Right ventricle myocardium superior (tissue), 1 donor: ENCODE measurements around the gene HERC3. TPM values are rescaled to one million over a fixed set of nuclear protein-coding genes. Genes with fewer than 3 reads are reported as not detected.

Experiments used
- ATAC-seq: fragments of 200-7000 bp; cut with Tn5 transposase; one replicate; pipeline ENCODE4 v1.9.1; 2020; ENCODE audit warnings: mild to moderate bottlenecking; ENCODE audit not compliant: poor library complexity
- DNase-seq: peaks from one replicate; pipeline ENCODE4 v3.0.0-alpha.2; 2020
- intact Hi-C: fragments of 100-400 bp; cut with DNase I; formaldehyde crosslinking; loops from one replicate; pipeline ENCODE4 v1.11.2; 2022
- total RNA-seq: library from RNA; stranded (reverse); fragmentation: NEBNext Ultra II Directional; extraction: Animal tissue kit (Norgen Biotek cat#: 25700); gene quantifications from one replicate; pipeline ENCODE4 v1.2.1, GENCODE V29; 2021
- donor health status: DM: no; HTN: yes; CAD: no; lungs with severe emphysema.

HERC3 gene
- total RNA-seq, 1 donor from 2014 or later: 49.7 TPM

- no peak for DNase-seq
- ATAC-seq: no peak
- intact Hi-C loops: no loop called here
Measured at GRCh38 chr4:88730811-88731210, 138.5 kb downstream of the HERC3 start.

GRCh38 chr4:88731381-88731780 lies 139.1 kb downstream of the HERC3 start:
- ATAC-seq (no peak), DNase-seq (no peak)
- intact Hi-C loops: no loop called here

DNA sequence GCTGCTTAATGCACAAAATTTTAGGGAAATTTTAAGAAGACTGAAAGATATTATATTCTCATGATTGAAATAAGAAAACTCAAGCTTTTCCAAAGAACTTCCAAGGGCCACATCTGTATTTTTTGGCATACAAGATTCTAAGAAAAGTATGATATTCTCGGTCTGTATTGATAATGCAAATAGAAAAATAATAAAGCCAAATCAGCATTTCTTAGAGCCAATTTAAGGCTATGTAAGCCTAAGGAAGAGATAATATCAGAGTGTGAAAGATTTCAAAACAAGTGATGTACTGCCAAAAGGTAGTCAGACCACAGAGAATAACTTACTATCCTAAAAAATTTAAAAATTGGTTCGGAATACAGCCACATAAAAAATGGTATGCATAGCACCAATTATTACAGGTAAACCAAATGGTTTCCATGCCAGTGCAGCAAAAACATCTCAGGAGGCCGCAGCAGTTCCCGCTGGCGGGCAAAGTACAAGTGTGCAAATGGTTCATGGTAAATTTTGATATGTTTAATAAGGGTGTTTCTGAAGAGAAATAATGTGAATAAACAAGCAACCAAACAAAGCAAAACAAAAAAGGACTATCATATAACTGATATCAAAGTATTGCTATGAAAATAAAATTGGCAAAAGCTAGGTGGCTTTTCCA lies 140.6 kb downstream of the HERC3 start:
- intact Hi-C loops: no loop called here
- DNase-seq: no peak
- no peak for ATAC-seq

- intact Hi-C loops: no loop called here
- ATAC-seq: peak; percentile 6
- no peak for DNase-seq
Measured at GRCh38 chr4:88734403-88734949, 142.2 kb downstream of the HERC3 start.

- DNase-seq (no peak), ATAC-seq (peak; percentile 73)
- intact Hi-C loops: no loop called here
Measured at GRCh38 chr4:88735564-88735963, 143.3 kb downstream of the HERC3 start.

DNA sequence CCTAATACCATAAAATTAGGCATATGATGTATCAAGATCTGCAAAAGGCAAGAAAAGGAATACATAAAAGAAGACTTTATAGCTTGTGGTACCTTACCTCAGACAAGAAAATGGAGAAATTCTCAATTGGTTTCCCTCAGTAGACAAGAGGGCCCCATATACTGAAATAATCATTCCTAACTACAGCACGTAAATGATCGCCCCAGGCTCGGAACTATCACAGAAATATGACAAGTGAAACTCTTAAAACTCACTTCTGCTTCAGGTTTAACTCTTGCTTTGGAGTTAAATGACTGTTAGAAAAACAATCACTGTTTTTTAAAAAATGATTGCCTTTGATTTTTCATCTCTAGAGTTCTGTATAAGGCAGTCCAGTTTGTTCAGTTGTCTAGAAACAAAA lies 144.0 kb downstream of the HERC3 start:
- intact Hi-C loops: no loop called here
- DNase-seq: no peak
- ATAC-seq: no peak

DNA sequence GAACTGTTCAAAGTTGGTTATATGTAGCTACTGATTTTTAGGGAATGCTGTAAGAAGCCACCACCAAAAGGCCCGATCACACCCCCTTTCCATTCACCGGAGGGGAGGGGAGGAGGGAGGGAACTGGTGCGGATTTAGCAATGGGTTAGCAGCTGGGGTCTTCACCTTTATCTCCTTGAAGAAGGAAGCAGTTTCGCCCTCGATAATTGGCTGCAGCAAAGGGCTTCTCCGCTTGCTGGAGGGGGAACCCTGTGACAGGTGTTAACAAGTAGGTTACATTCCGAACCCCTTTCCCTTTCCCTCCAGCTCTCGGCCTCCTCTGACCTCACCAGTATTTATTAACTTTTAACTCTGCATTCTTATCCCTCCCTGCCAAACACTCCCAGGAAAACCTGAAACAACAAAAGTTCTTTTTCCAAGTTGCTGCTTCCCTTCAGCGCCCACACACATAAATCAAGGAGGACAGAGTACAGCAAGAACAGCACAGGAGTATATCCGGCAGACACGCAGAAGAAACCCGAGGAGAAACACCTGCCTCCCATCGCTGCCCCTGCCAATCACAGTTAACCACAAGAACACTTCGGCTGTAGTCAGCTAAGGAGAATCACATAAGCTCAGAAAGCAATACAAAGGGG lies 145.1 kb downstream of the HERC3 start:
- DNase-seq (no peak), ATAC-seq (no peak)
- intact Hi-C loops: no loop called here

DNA sequence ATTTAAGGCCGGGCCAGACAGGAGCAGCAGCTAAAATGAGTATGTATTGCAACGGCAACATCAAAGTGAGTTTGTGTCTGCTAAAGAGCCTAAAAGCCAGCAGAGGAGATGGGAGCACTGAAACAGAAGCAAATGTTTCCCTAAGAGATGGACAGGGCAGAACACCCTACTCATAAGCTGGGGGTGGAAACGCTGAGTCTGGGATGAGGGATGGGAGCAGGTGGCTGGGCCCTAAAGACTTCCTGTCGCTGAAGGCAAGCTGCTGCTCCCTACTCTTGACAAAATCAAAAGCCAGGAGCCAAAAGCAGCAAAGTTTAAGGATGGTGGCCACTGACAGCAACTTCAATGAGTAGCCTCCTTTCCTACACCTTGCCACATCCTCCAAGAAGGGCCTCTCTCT lies 145.9 kb downstream of the HERC3 start:
- ATAC-seq: no peak

GRCh38 chr4:88742561-88742960 lies 150.3 kb downstream of the HERC3 start:
- ATAC-seq (no peak), DNase-seq (no peak)
- intact Hi-C loops: no loop called here

More for the DNA sequence above, 145.9 kb downstream of the HERC3 start:
- no peak for DNase-seq
- intact Hi-C loops: no loop called here

GRCh38 chr4:88743696-88744095 lies 151.4 kb downstream of the HERC3 start:
- DNase-seq (no peak), ATAC-seq (no peak)
- intact Hi-C loops: no loop called here

DNA sequence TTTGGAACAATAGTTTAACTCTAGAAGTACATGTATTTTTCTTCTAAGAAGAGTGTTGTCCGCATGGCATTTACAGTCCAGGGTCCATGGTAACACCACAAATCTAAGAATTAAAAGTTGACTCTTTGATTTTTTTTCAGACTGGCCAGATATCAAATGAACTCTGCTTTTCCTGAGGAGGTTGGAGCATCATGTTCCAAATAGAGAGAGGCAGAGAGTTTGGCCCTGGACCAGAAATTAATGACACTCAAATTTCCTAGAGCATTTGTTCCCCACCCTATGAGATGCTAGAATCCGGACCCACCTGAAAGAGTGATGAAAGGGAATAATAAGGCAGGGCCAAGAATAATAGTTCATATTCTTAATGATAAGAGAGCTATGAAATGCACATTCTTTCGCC lies 152.3 kb downstream of the HERC3 start:
- intact Hi-C loops: no loop called here
- ATAC-seq (peak; percentile 6), DNase-seq (no peak)

- ATAC-seq (peak; percentile 51), DNase-seq (no peak)
- intact Hi-C loops: no loop called here
Measured at GRCh38 chr4:88745175-88745574, 152.9 kb downstream of the HERC3 start.

DNA sequence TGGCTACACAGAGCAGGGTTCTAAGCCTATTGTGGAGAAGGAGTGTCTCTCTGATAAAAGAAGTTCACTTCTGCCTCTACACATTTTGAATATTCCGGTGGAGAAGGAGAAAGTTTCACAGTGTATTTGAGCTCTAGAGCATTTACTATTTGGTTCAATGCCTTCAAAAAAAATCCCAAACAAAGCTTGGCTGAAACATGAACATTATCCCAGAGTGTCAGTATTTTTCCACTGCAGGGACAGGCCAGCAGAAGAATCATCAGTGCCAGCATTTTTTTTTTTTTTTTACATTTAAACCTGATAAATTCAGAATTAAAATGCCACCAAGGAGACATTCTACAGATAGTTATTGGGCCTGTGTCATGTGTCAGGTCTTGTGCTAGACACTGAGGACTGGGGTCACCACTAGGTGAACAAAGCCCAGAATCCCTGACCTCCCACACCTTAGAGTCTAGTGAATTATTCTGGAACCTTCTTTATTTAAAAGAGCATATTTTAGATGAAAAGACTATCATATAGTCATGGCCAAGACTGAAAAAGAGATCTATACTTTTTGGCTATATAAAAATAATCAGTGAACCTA lies 153.4 kb downstream of the HERC3 start:
- intact Hi-C loops: no loop called here
- DNase-seq: no peak
- ATAC-seq: peak; percentile 76

- DNase-seq (no peak), ATAC-seq (peak; percentile 33)
- intact Hi-C loops: no loop called here
Measured at GRCh38 chr4:88746206-88746605, 153.9 kb downstream of the HERC3 start.

GRCh38 chr4:88747351-88747750 lies 155.1 kb downstream of the HERC3 start:
- ATAC-seq (no peak), DNase-seq (no peak)
- intact Hi-C loops: no loop called here

- intact Hi-C loops: no loop called here
- no peak for DNase-seq
- ATAC-seq: no peak
Measured at GRCh38 chr4:88750369-88750768, 158.1 kb downstream of the HERC3 start.

GRCh38 chr4:88751258-88752075 lies 159.2 kb downstream of the HERC3 start:
- ATAC-seq: no peak
- DNase-seq: no peak
- intact Hi-C loops: no loop called here

- DNase-seq (no peak), ATAC-seq (no peak)
- intact Hi-C loops: no loop called here
Measured at GRCh38 chr4:88752076-88752463, 159.8 kb downstream of the HERC3 start.

DNA sequence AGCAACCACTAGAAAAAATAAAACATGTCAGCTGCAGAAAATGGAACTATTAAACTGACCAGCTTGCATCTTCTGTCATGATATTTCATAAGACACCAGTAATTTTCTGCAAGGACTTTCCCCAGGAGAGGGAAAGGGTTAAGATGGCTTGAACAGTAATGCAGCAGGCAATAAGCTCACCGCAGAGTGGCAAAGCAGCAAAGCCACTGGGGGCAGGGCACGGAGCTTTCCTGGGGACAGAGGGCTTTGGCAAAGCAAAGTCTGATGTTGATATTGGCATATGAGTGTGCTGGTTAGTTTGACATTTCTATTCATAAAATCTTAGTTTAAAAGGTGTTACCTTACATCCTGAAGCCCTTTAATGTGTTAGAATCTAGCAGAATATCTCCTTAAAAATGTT lies 160.5 kb downstream of the HERC3 start:
- ATAC-seq (no peak), DNase-seq (no peak)
- intact Hi-C loops: no loop called here
